ENCODE measurements around the gene FGFR2.

FGFR2 gene

DNA sequence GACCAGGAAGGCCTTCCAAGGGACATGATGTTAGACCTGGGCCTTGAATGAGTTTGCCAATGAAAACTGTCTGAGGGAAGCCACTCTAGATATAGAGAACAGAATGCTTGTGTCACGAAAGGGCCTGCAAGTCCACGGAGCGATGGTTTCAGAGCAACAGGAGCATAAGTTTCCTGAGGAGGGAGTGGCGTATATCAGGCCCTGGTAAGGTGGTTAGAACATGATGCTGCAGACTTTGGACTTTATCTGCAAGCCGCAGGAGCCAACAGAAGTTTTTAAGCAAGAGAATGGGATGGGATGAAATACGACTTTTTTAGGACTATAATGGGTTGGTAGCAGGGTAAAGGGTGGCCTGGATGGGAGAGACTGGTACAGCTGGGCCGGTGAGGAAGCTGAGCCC lies 136.0 kb downstream of the FGFR2 start:
- Histone ChIP-seq H3K36me3 (no peaks in the 10 kb centered on the region), H3K27me3 (no peaks in the 10 kb centered on the region), H3K9me3 (no peaks in the 10 kb centered on the region), H3K4me1 (peaks cover 3% of the 10 kb centered on the region; the same call in 1 of the 2 replicates), H3K4me3 (ENCODE audit: low read depth, low read length) (no peak overlapping the region)
- no peak for DNase-seq
- TF ChIP-seq, protein P1, sequence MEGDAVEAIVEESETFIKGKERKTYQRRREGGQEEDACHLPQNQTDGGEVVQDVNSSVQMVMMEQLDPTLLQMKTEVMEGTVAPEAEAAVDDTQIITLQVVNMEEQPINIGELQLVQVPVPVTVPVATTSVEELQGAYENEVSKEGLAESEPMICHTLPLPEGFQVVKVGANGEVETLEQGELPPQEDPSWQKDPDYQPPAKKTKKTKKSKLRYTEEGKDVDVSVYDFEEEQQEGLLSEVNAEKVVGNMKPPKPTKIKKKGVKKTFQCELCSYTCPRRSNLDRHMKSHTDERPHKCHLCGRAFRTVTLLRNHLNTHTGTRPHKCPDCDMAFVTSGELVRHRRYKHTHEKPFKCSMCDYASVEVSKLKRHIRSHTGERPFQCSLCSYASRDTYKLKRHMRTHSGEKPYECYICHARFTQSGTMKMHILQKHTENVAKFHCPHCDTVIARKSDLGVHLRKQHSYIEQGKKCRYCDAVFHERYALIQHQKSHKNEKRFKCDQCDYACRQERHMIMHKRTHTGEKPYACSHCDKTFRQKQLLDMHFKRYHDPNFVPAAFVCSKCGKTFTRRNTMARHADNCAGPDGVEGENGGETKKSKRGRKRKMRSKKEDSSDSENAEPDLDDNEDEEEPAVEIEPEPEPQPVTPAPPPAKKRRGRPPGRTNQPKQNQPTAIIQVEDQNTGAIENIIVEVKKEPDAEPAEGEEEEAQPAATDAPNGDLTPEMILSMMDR (IDR thresholded peaks at IDR 0.05; ENCODE audit: low read depth, low read length): no peak

DNA sequence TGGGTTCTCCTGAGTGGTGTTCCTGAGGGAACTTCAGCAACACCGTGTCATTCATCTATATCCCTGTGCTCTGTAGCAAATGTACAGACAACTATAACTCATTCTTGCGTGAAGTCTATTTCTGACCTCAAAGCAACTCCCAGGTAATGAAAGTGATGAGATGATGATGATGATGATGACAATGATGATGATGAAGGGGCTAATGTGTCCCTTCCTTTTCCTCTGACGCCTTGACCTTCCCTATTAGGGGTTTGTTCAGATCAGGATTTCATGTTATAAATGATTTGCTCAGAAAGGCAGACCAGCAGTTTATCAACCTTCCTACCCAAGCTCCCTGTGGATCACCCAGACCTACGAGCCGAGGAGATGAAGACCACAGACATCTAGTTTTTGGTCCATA lies 136.9 kb downstream of the FGFR2 start:
- Histone ChIP-seq H3K4me3 (ENCODE audit: low read depth, low read length) (no peak overlapping the region), H3K4me1 (peaks cover 3% of the 10 kb centered on the region; the same call in 1 of the 2 replicates), H3K27me3 (no peaks in the 10 kb centered on the region), H3K9me3 (no peaks in the 10 kb centered on the region), H3K36me3 (no peaks in the 10 kb centered on the region)
- TF ChIP-seq, protein P1 (IDR thresholded peaks at IDR 0.05; ENCODE audit: low read depth, low read length): no peak
- DNase-seq: no peak

GRCh38 chr10:121460733-121461132 lies 137.5 kb downstream of the FGFR2 start:
- Histone ChIP-seq H3K27me3 (no peaks in the 10 kb centered on the region), H3K9me3 (no peaks in the 10 kb centered on the region)

GRCh38 chr10:121459622-121460453 lies 138.4 kb downstream of the FGFR2 start:
- H3K4me1 ChIP-seq: peaks cover 7% of the 10 kb centered on the region
- TF ChIP-seq, protein P1 (IDR thresholded peaks at IDR 0.05; ENCODE audit: low read depth, low read length): no peak
- no peaks in the 10 kb centered on the region for H3K36me3 ChIP-seq
- no peaks in the 10 kb centered on the region for H3K27me3 ChIP-seq
- H3K4me3 ChIP-seq (ENCODE audit: low read depth, low read length): no peak overlapping the region
- no peaks in the 10 kb centered on the region for H3K9me3 ChIP-seq
- DNase-seq: no peak

More at GRCh38 chr10:121460733-121461132, 137.5 kb downstream of the FGFR2 start:
- Histone ChIP-seq H3K4me1 (peaks cover 3% of the 10 kb centered on the region; the same call in 1 of the 2 replicates), H3K36me3 (no peaks in the 10 kb centered on the region), H3K4me3 (ENCODE audit: low read depth, low read length) (no peak overlapping the region)
- DNase-seq: no peak
- TF ChIP-seq, protein P1 (IDR thresholded peaks at IDR 0.05; ENCODE audit: low read depth, low read length): no peak

GRCh38 chr10:121459279-121459621 lies 139.0 kb downstream of the FGFR2 start:
- TF ChIP-seq, protein P1 (IDR thresholded peaks at IDR 0.05; ENCODE audit: low read depth, low read length): no peak
- H3K36me3 ChIP-seq: no peaks in the 10 kb centered on the region
- H3K9me3 ChIP-seq: no peaks in the 10 kb centered on the region
- no peak overlapping the region for H3K4me3 ChIP-seq (ENCODE audit: low read depth, low read length)
- no peaks in the 10 kb centered on the region for H3K27me3 ChIP-seq
- DNase-seq: no peak
- peaks cover 8% of the 10 kb centered on the region for H3K4me1 ChIP-seq

DNA sequence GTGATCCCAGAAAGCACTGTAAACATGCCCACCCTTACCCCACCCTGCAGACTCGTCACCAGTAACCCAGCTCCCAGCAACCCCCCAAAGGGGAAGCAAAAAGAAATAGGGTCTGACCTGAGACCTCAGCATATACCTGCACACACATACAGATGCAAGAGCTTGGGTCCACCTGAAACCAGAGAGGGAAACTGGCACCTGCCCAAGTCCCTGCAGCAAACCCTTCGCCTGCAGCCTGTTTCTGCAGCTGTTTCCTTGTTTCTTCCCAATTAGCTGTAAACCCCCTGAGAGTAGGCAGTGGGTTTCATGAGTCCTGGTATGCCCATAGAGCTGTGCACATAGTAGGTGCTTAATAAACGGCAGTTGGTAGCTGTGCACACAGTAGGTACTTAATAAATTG lies 140.5 kb downstream of the FGFR2 start:
- DNase-seq: no peak
- Histone ChIP-seq H3K27me3 (no peaks in the 10 kb centered on the region), H3K36me3 (no peaks in the 10 kb centered on the region), H3K4me1 (peaks cover 6% of the 10 kb centered on the region), H3K4me3 (ENCODE audit: low read depth, low read length) (no peak overlapping the region), H3K9me3 (no peaks in the 10 kb centered on the region)
- TF ChIP-seq, protein P1 (IDR thresholded peaks at IDR 0.05; ENCODE audit: low read depth, low read length): no peak

Measured in BE2C (cell line).